H1 (cell line): ENCODE data around the gene RAB29.
A peak's percentile ranks its signal among the peaks of the same experiment; 100 is the strongest.

Experiments
- BRCA1 ChIP-seq: IDR thresholded peaks from 2 replicates; pipeline ENCODE4 v1.6.1; 2012; ENCODE audit warnings: low read depth, low read length, improper control_type of control experiment
- CREB1 ChIP-seq: IDR thresholded peaks from 2 replicates; pipeline ENCODE4 v1.6.1; 2012; ENCODE audit warnings: inconsistent platforms
- CTCF ChIP-seq, 3 experiments: IDR thresholded peaks; 1 replicate in 2 of 3; 2 replicates in 1 of 3; pipeline versions ENCODE4 v1.5.1 to v1.6.1; 2011; ENCODE audit warnings: low read length in 3 of 3, mild to moderate bottlenecking in 3 of 3, inconsistent platforms in 2 of 3, low read depth in 1 of 3, moderate library complexity in 1 of 3; ENCODE audit not compliant: insufficient read depth in 1 of 3; ENCODE audit errors: control extremely low read depth in 1 of 3
- GABPA ChIP-seq: IDR thresholded peaks from 2 replicates; pipeline ENCODE4 v1.6.1; 2011; ENCODE audit warnings: mild to moderate bottlenecking, low read length, moderate library complexity, borderline replicate concordance; ENCODE audit not compliant: insufficient read depth
- KDM5A ChIP-seq: fragments of 200-600 bp; IDR thresholded peaks from 2 replicates; pipeline ENCODE4 v1.7.1; 2012; ENCODE audit warnings: mild to moderate bottlenecking, low read length, inconsistent platforms, mixed read lengths
- POLR2A ChIP-seq, 2 experiments: IDR thresholded peaks; 1 replicate in 1 of 2; 2 replicates in 1 of 2; pipeline ENCODE4 v1.6.1; 2011; ENCODE audit warnings: low read depth in 2 of 2, low read length in 2 of 2, mild to moderate bottlenecking in 2 of 2; ENCODE audit errors: control extremely low read depth in 1 of 2
- SIN3A ChIP-seq, 2 experiments: IDR thresholded peaks in 1 of 2; conservative IDR thresholded peaks in 1 of 2; 2 replicates each; pipeline ENCODE4 v1.6.1; 2011 to 2012; ENCODE audit warnings: low read length in 2 of 2, improper control_type of control experiment in 1 of 2, low read depth in 1 of 2, mild to moderate bottlenecking in 1 of 2
- SIRT6 ChIP-seq: IDR thresholded peaks from one replicate; pipeline ENCODE4 v1.7.1; 2012; ENCODE audit warnings: low read length, inconsistent platforms
- TAF1 ChIP-seq: IDR thresholded peaks from 2 replicates; pipeline ENCODE4 v1.6.1; 2011; ENCODE audit warnings: mild to moderate bottlenecking, low read depth, low read length
- YY1 ChIP-seq: IDR thresholded peaks from 2 replicates; pipeline ENCODE4 v1.6.1; 2011; ENCODE audit warnings: low read depth, mild to moderate bottlenecking, low read length

DNA sequence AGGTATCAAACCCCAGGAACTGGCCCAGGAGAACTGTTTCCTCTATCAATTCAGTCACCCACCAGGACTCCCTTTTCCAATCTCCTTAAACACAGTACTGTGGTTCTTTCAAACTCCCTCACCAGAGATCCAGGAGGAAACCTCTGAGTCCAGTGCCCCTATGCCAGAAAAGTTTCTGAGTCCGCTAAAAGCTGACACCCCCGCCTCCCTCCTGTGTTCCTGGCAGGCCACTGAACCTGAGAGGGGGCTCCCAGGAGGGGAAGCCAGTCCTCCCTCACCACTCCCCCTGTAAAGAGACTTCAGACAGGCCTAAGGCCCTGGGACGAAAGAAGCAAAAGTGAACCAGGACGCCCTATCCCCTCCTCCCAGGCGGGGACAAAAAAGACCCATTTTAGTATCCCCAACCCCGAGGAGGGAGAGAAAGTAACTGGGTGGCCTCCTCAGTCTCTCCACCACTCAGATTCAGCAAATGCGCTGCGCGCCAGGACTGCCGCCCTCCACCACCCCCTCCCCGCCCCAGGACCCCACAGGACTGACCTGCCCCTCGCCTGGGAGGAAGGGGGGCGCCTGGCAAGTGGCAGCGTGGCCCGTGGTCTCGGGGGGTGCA is 37.1 kb upstream of the RAB29 start:
- TF ChIP-seq SIN3A (conservative IDR thresholded peaks at IDR 0.05 in 1 of 2, IDR thresholded peaks at IDR 0.05 in 1 of 2; ENCODE audit: low read depth in 1 of 2, low read length in 2 of 2) (0 out of 4 replicates have a peak, but pooled peaks of 1 of the 2 experiments have one; percentile 13), TAF1 (no peak), CTCF (IDR thresholded peaks at IDR 0.05; ENCODE audit: control extremely low read depth in 1 of 3, insufficient read depth in 1 of 3, low read depth in 1 of 3, low read length in 3 of 3) (no peak), YY1 (no peak), KDM5A (no peak), POLR2A (IDR thresholded peaks at IDR 0.05; ENCODE audit: control extremely low read depth in 1 of 2, low read depth in 2 of 2, low read length in 2 of 2) (no peak), CREB1 (no peak), BRCA1 (no peak), SIRT6 (no peak), GABPA (no peak)
